Lower lobe of right lung (tissue), 2 donors: ENCODE data around the gene GSKIP. TPM values are rescaled to one million over a fixed set of nuclear protein-coding genes. Genes with fewer than 3 reads are reported as not detected.
A peak's percentile ranks its signal among the peaks of the same experiment; 100 is the strongest.

ENCODE experiments used
- ATAC-seq, 2 donors: fragments of 200-7000 bp; cut with Tn5 transposase; one replicate each; pipeline ENCODE4 v1.9.1; 2020 to 2022; ENCODE audit warnings: mild to moderate bottlenecking in 2 of 2, moderate library complexity in 2 of 2
- DNase-seq: peaks from one replicate; pipeline ENCODE4 v3.0.0-alpha.2; 2020
- H3K27ac ChIP-seq: fragments of 200-600 bp; one replicate; pipeline ENCODE4 v1.8.0; 2022
- H3K27me3 ChIP-seq: fragments of 200-600 bp; one replicate; pipeline ENCODE4 v1.8.0; 2022; ENCODE audit warnings: low read depth
- H3K36me3 ChIP-seq: fragments of 200-600 bp; one replicate; pipeline ENCODE4 v1.8.0; 2022; ENCODE audit warnings: mild to moderate bottlenecking
- H3K4me1 ChIP-seq: fragments of 200-600 bp; one replicate; pipeline ENCODE4 v1.8.0; 2022
- H3K4me3 ChIP-seq: fragments of 200-600 bp; one replicate; pipeline ENCODE4 v1.8.0; 2022; ENCODE audit warnings: mild to moderate bottlenecking
- H3K9me3 ChIP-seq: fragments of 200-600 bp; one replicate; pipeline ENCODE4 v1.8.0; 2022
- intact Hi-C: fragments of 100-400 bp; cut with DNase I; formaldehyde crosslinking; loops from one replicate; pipeline ENCODE4 v1.11.0; 2022
- total RNA-seq: library from RNA; stranded (reverse); fragmentation: NEBNext Ultra II Directional; extraction: Animal tissue kit (Norgen Biotek cat#: 25700); gene quantifications from one replicate; pipeline ENCODE4 v1.2.1, GENCODE V29; 2021
- TF ChIP-seq, protein P1 (sequence below): fragments of 200-600 bp; IDR thresholded peaks from one replicate; pipeline ENCODE4 v1.8.0; 2022; ENCODE audit warnings: antibody characterized with exemption, mild to moderate bottlenecking
- donor health status: DM: no; HTN: yes; CAD: no; lungs with severe emphysema.

Gene GSKIP
- total RNA-seq, 1 donor from 2014 or later = 12.6 TPM

DNA sequence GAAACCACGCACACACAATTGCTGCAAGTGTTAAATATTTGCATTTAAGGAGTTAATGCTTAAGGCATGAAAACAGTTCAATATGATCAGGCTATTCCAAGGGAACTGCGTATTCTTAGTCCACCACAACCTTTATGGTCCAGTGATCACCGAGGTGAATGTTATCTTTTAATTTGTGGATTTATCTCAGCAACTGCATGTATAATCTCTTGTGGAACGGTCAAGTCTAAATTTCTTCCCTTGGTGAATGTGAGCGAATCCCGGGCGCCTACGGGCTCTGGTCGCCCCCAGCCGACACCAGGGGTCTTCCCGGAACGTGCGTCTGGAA, 27.6 kb downstream of the GSKIP start:
- ATAC-seq (no peak), DNase-seq (no peak)
- peaks cover 9% of the 10 kb centered on the region for H3K36me3 ChIP-seq
- no peaks in the 10 kb centered on the region for H3K9me3 ChIP-seq
- H3K4me1 ChIP-seq = peaks cover 14% of the 10 kb centered on the region
- intact Hi-C loops = no loop called here
- H3K4me3 ChIP-seq = peak overlapping the region; percentile 70
- TF ChIP-seq, protein P1, sequence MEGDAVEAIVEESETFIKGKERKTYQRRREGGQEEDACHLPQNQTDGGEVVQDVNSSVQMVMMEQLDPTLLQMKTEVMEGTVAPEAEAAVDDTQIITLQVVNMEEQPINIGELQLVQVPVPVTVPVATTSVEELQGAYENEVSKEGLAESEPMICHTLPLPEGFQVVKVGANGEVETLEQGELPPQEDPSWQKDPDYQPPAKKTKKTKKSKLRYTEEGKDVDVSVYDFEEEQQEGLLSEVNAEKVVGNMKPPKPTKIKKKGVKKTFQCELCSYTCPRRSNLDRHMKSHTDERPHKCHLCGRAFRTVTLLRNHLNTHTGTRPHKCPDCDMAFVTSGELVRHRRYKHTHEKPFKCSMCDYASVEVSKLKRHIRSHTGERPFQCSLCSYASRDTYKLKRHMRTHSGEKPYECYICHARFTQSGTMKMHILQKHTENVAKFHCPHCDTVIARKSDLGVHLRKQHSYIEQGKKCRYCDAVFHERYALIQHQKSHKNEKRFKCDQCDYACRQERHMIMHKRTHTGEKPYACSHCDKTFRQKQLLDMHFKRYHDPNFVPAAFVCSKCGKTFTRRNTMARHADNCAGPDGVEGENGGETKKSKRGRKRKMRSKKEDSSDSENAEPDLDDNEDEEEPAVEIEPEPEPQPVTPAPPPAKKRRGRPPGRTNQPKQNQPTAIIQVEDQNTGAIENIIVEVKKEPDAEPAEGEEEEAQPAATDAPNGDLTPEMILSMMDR = no peak
- peak overlapping the region; percentile 56 for H3K27ac ChIP-seq
- H3K27me3 ChIP-seq = no peaks in the 10 kb centered on the region

DNA sequence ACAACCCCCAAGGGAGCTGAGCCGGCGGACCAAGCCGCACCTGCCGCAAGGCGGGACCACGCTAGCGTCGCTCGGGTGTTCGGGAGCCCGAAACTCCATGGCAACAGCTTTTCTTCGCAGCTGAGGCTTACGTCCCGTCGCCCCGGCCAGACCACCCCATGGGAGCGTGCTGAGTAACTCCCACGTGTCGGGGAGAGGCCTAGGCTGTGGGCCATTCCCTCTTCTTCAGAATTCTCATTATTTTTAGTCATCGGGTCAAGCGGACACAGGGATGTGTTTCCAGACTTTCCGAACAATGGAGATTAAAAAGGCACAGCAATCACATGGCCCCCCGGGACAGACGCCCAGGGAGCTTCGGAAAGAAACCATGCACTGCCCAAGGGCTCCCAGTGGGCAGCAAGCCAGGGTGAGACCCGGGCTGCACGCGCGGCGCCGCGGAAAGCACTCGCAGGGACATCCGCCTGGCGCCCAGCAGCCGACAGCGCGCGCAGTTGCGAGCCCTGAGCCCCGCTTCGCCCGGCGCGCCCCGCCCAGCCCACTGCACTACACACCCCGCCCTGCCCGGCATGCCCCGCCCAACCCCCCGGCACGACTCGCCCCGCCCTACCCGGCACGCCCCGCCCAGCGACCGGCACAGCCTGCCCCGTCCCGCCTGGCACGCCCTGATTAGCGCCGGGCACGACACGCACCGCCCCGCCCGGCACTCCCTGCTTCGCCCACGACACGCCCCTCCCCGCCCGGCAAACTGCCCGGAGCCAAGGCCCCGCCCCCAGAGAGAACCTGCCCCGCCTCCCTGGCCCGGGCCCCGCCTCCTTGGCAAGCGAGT, 28.2 kb downstream of the GSKIP start:
- Histone ChIP-seq H3K27ac (peak overlapping the region; percentile 64), H3K9me3 (no peaks in the 10 kb centered on the region), H3K4me1 (peaks cover 14% of the 10 kb centered on the region), H3K36me3 (peaks cover 3% of the 10 kb centered on the region), H3K4me3 (peak overlapping the region; percentile 70), H3K27me3 (no peaks in the 10 kb centered on the region)
- DNase-seq (peak; percentile 98), ATAC-seq (peak; percentile 98 to 99)
- TF ChIP-seq, protein P1 = no peak
- intact Hi-C loops = no loop called here

DNA sequence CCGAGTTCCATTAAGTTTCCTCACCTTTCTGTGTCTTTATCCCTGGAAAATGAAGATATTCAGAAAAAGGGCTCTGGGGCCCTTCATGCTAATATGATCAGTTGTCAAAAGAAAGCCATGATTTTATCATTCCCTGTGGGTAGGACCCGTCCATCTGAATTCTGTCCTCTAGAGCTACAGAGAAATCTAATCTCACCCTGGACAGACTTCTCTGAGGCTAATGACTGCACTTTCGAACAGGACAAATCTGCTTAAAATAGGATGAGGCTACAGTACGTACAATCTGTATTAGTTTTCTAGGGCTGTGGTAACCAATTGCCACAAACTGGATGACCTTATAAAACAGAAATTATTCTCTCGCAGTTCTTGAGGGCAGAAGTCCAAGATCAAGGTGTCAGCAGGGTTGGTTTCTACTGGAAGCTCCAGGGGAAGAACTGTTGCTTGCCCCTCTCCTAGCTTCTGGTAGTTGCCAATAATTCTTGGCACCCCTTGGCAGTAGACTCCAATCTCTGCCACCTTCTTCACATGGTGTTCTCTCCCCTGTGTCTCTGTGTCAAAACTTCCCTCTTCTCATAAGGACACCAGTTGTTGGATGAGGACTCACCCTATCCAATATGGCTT, 29.9 kb downstream of the GSKIP start:
- Histone ChIP-seq H3K4me3 (no peak overlapping the region), H3K9me3 (no peaks in the 10 kb centered on the region), H3K27me3 (no peaks in the 10 kb centered on the region), H3K27ac (no peak overlapping the region), H3K4me1 (peaks cover 14% of the 10 kb centered on the region), H3K36me3 (no peaks in the 10 kb centered on the region)
- DNase-seq (no peak), ATAC-seq (no peak)
- intact Hi-C loops = no loop called here
- TF ChIP-seq, protein P1 = no peak

DNA sequence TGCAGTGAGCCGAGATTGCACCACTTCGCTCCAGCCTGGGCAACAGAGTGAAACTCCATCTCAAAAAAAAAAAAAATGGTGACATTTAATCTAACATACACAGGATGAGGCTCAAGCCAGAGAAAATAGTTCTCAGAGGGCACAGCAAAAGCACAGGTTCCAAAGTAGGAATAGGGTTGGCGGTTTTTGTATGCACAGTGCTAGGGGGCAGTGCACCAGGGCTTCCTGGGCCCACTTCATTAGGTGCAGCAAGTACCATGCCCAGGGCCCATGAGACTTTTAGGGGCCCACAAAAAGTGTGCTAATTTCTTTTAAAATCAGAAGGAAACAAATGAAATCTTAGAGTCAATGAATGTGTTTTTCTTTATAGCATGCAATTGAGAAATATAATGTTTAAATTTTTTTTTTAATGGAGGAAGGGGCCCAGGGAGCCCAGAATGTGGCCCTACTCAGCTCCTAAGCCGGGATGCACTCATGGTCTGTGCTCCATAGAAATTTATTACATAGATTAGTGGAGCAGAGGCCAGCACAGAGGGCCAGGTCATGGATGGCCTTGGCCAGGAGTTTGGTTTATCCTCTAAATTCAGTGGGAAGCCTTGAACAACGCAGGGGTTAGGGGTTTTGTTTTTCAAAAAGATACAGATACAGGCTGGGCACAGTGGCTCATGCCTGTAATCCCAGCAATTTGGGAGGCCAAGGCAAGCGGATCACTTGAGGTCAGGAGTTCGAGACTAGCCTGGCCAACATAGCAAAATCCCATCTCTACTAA, 30.9 kb downstream of the GSKIP start:
- Histone ChIP-seq H3K27me3 (no peaks in the 10 kb centered on the region), H3K27ac (no peak overlapping the region), H3K4me1 (peaks cover 14% of the 10 kb centered on the region), H3K4me3 (no peak overlapping the region), H3K9me3 (no peaks in the 10 kb centered on the region), H3K36me3 (no peaks in the 10 kb centered on the region)
- no peak for ATAC-seq
- DNase-seq = no peak
- TF ChIP-seq, protein P1 = no peak
- intact Hi-C loops = no loop called here

DNA sequence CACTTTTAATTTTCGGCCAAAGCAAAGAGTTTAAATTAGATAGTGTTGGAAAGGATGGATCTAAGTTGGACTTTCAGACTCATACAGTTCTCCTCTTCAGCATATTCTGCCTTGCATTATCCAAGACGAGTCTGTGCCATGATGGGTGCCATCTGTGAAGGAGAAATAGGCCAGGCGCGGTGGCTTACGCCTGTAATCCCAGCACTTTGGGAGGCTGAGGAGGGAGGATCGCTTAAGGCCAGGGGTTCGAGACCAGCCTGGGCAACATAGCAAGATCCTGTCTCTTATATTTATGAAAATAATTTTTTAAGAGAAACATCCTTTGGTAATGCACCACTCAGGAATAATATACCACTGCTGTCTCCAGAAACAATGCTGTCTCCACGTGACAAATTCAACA, 35.1 kb downstream of the GSKIP start:
- TF ChIP-seq, protein P1 = no peak
- Histone ChIP-seq H3K9me3 (no peaks in the 10 kb centered on the region), H3K27me3 (no peaks in the 10 kb centered on the region), H3K4me3 (no peak overlapping the region), H3K4me1 (no peaks in the 10 kb centered on the region), H3K27ac (no peak overlapping the region), H3K36me3 (no peaks in the 10 kb centered on the region)
- ATAC-seq = no peak
- no peak for DNase-seq
- intact Hi-C loops = no loop called here
